DMS 273 (cell line): ENCODE results near the gene LAMA1.
A peak's percentile ranks its signal among the peaks of the same experiment; 100 is the strongest.
"Not testable (repeated sequence)": the region's sequence is repeated elsewhere in the genome, so short reads cannot be mapped to it uniquely, and the experiment has no call there.

Experiments used
- DNase-seq: peaks from one replicate; lab custom pipeline; 2025; ENCODE audit not compliant: unreplicated experiment; lab: John Stamatoyannopoulos, UW

The LAMA1 gene

GRCh38 chr18:6949800-6950586 is 167.6 kb downstream of the LAMA1 start:
- DNase-seq = no peak

DNA sequence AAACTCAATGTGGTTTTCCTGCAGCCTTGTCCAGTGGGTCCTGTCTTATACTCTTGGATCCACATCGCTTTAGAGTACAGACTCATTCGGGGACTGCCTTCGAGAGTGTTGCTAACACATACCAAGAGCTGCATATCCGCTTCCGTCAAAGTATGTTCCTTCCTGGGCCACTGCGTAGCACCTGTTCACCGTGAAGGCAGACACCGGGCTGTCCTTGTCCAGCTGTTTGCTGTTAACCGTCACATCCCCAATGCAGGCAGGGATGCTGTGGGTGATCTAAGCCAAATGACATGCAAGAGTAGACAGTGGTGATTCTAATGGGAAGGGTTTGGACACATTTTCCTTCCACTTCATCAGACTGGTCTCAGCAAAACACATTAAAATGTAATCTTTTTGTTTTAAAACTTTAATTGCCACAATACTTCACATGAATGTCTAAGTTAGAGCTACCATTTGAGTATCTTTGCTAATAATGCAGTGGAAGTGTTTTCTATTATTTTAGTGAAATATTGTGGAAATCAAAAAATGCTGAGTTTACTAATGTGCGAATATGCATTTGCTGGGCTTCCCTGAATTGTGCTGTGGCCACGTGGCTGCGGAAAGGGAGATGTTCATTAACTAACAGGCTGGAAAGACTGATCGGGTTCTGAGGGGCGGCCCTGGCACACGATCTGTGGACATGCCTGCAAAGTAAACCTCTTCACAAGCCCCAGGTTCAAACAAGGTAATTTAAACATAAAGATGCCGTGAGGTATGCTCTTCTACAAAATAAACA is 169.1 kb downstream of the LAMA1 start:
- DNase-seq = no peak

- DNase-seq = no peak
Observed at GRCh38 chr18:6947338-6948030, 170.1 kb downstream of the LAMA1 start.

- DNase-seq = no peak
Observed at GRCh38 chr18:6943143-6943542, 174.5 kb downstream of the LAMA1 start.

GRCh38 chr18:6942742-6943141 is 174.9 kb downstream of the LAMA1 start:
- no peak for DNase-seq

- no peak for DNase-seq
Observed at GRCh38 chr18:6941996-6942395, 175.6 kb downstream of the LAMA1 start.

- DNase-seq = no peak
Observed at GRCh38 chr18:6940451-6940850, 177.1 kb downstream of the LAMA1 start.

GRCh38 chr18:6939972-6940371 is 177.6 kb downstream of the LAMA1 start:
- DNase-seq = no peak

DNA sequence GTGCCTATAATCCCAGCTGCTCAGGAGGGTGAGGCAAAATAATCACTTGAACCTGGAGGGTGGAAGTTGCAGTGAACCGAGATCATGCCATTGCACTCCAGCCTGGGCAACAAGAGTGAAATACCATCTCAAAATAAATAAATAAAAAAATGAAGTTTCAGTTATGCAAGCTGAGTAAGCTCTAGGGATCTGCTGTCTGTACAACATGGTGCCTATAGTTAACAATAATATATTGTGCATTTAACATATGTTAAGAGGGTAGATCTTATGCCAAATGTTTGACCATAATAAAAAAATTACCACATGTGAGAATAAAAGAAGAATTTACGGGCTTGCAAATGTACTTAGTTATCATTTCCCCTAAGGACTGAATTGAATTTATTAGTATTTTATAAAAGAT is 179.2 kb downstream of the LAMA1 start:
- DNase-seq = not testable (repeated sequence)

- DNase-seq = no peak
Observed at GRCh38 chr18:6938003-6938402, 179.6 kb downstream of the LAMA1 start.

- no peak for DNase-seq
Observed at GRCh38 chr18:6934859-6935258, 182.7 kb downstream of the LAMA1 start.

DNA sequence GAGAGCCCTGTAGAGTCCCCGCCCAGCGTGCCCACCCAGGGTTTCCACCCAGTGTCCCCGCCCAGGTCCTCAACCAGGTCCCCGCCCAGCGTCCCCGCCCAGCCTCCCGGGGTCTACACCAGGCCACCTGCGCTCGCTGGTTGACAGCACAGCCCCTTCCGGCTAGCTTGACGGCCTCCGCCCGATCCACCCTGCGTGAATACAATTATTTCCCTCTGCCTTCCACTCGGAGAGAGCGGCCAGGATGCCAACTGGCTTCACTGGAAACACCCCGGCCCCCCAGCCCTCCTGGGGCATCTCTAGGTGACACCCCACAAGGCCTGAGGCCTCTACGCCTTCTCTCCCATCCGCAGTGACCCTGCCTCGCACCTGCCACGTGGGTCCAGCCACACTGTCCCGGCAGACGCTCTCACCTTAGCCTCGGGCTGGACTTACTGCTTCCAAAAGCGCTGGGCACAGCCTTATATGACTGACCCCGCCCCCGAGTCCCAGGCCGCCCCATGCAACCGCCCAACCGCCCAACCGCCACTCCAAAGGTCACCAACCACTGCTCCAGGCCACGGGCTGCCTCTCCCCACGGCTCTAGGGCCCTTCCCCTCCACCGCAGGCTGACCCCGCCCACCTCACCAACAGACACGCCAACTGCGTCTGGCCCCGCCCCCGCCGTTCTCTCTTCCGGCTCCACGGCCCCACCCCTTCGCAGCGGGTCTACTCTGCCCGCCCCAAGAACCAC is 188.1 kb downstream of the LAMA1 start:
- DNase-seq = no peak

GRCh38 chr18:6928359-6928758 is 189.2 kb downstream of the LAMA1 start:
- DNase-seq = no peak

DNA sequence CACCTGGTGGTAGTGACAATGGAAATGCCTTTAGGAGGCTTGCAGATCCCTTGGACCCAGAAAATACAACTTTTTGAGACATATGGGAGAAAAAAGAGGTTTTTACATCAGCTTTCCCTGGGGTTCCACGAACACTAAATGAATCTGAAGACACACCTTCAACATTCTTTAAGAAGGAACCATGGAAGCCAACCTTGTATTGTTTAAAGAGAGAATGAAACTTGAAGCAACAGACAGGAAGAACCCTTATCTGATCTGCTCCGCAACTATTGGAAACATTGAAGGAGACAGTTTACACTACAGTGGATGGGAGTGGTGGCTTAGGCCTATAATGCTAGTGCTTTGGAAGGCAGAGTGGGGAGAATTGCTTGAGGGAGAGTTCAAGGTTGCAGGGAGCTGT is 190.4 kb downstream of the LAMA1 start:
- no peak for DNase-seq

DNA sequence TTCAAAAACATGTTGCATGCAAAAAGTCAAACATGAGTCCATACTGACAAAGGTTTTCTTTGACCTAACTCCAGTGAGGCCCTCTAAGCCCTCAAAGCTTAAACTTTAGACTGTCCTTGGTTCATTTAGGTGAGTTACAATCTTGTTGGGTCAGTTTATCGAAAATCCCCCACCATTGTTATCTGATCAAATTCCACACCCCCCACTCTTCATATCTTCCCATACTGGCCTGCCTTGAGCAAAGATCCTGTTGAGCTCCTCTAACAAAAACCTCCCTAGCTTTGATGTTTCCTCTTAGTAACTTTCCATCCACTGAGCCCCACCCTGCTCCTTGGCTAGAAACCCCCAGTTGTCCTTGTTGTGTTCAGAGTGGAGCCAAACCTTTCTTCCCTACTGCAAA is 194.4 kb downstream of the LAMA1 start:
- DNase-seq = no peak

GRCh38 chr18:6921571-6921970 is 196.0 kb downstream of the LAMA1 start:
- no peak for DNase-seq

- peak; percentile 82 for DNase-seq
Observed at GRCh38 chr18:6920099-6920955, 197.3 kb downstream of the LAMA1 start.

DNA sequence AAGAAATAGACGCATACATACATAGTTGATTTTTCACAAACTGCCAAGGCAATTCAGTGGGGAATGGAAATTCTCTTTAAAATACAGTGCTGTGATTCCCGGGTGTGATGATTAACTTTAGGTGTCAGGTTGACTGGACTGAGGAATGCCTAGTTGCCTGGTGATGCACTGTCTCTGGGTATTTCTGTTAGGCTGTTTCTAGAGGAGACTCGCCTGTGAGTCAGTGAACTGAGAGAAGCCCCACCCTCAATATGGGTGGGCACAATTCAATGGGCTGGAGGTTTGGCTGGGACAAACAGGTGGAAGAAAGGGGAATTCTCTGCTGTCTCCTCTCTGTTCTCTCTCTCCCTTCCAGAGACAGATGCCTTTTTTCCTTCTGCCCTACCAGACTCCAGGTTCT is 200.5 kb downstream of the LAMA1 start:
- DNase-seq = no peak

GRCh38 chr18:6901286-6901926 is 216.2 kb downstream of the LAMA1 start:
- DNase-seq = no peak

GRCh38 chr18:6891788-6892187 is 225.8 kb downstream of the LAMA1 start:
- no peak for DNase-seq
